Activated T-cell treated with anti-CD3 and anti-CD28 coated beads, Interleukin-2, amount 50 U/mL, for 48 hours (primary cell): Measurements from ENCODE around the gene ABHD2.
"Not testable (repeated sequence)": the region's sequence is repeated elsewhere in the genome, so short reads cannot be mapped to it uniquely, and the experiment has no call there.

ENCODE experiments used
- DNase-seq, 2 experiments: peaks; one replicate each; pipeline ENCODE4 v3.0.0-alpha.2; 2020

The ABHD2 gene

DNA sequence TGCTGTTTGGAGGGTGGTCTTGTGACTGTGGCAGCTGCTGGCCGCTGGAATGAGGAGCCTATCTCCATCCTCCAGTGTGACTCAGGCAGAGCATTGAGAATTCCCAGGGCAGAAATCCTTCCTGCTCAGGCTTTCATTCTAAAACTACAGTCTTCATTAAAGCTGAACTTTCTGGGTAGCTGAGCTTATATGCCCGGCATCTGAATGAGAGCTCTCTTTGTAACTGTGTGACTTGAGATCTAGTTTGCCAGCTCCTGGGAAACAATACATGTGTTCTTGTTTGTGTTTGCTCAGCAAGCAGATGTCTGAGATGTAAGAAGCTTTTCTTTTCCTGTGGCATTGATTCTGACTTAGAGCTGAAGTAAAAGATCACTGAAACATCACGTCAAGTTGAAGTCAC, 110.7 kb downstream of the ABHD2 start:
- no peak for DNase-seq

GRCh38 chr15:89199746-89200145, 111.5 kb downstream of the ABHD2 start:
- no peak for DNase-seq

DNA sequence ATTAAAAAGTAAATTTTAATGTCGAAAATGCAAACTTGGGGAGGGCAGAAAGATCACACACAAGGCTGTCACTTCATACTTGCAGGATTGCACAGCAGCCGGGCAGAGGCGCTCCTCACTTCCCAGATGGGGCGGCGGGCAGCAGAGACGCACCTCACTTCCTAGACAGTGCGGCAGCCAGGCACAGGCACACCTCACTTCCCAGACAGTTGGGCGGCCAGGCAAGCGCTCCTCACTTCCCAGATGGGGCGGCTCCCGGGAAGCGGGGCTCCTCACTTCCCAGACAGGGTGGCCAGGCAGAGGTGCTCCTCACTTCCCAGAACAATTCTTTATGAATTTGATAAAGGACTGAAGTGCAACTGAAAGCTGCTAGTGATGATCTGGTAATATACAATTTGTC, 111.9 kb downstream of the ABHD2 start:
- no peak for DNase-seq

DNA sequence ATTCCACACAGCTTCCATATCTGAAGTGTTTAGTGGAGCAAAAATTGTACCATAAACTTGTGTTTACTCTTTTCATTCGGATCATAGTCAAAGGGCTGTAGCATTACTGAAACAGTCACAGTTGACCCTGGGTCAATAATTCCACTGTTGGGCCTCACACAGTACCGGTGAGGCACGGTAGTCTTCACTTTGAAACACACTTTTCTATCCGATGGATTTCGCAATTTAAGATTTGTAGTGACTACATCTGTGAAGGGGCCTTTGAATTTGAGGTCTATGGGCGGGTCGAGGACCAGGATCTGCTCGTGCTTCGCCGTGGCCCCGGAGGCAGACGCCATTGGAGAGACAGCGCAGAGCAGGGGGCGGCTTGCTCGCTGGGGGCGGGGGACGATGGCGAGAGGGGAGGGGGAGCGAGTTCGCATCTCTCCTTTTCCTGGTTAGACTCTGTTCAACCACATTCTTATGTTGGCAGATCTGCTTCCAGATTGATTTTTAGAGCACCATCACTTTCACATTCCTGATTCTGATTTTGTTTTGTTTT, 113.3 kb downstream of the ABHD2 start:
- no peak for DNase-seq

- peak; percentile 59 to 60 for DNase-seq
Measured at GRCh38 chr15:89203705-89204273, 115.5 kb downstream of the ABHD2 start.

DNA sequence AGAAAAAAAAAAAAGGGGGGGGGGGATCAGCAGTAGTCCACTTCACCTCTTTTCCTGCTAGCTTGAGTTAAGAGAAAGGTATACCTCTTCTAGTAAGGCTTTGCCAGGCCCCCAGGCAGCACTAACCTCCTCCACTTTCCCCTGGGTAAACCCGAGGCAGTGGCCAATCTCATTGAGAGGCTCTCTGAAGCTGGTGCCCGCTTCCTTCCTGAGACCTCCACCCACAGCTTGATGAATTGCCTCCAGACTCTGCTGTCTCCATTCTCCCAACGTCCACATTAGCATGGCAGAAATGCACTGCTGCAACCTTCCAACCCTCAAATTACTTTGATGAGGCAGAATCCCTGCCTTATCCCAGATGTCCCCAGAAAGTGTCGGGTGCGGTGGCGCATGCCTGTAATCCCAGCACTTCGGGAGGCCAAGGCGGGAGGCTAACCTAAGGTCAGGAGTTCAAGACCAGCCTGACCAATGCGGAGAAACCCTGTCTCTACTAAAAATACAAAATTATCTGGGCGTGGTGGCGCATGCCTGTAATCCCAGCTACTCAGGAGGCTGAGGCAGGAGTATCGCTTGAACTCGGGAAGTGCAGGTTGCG, 117.8 kb downstream of the ABHD2 start:
- no peak for DNase-seq

GRCh38 chr15:89206908-89207331, 118.7 kb downstream of the ABHD2 start:
- DNase-seq, result peak; percentile 88

DNA sequence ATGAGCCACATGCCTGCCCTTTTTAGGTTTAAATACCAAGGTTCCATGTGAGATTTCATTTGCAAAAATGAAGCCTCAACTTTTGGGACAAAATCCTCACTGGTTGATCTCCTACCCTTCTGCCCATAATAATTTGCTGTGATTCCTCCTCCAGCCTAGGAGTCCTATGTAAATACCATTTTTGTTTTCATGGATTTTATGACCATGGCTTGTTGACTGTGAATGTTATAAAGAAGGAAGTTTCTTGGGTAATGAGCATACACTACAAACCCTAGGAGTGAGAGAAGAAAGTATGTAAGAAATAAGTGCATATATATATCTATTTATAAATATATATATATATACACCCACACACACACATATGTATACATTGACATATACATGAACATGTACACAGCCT, 120.0 kb downstream of the ABHD2 start:
- DNase-seq, result no peak

DNA sequence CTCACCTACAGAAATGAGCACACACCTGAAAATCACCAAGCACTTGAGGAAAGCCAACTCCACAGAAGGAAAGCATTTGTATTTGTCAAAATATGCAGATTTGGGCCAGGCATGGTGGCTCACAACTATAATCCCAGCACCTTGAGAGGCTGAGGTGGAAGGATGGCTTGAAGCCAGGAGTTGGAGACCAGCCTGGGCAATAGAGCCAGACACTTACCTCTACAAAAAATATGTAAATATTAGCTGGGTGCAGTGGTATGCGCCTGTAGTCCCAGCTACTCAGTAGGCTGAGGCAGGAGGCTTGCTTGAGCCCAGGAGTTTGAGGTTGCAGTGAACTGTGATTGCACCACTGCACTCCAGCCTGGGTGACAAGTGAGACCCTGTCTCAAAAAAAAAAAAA, 120.8 kb downstream of the ABHD2 start:
- DNase-seq, result no peak

DNA sequence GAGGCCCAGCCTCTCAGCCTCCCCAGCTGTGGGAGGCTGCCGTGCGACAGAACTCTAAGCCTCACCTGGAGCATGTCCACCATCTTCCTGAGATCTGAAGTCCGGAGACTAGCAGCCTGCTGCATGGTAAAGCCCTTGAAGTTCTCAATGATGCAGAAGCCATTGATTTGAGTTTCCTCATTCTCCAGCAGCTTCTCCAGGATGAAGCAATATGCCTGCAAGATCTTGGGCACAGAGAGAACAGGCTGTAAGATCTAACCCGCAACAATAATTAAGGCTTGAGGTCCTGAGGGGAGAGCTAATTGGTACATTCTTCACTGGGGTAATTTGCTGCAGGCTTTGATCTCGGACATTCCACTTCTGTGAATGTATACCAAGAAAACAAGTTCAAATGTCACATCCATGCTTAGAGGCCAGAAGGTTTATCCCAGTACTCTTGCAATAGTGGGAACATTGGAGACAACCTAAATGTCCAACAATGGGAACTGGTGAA, 123.5 kb downstream of the ABHD2 start:
- DNase-seq, result no peak

GRCh38 chr15:89215627-89216026, 127.4 kb downstream of the ABHD2 start:
- DNase-seq, result no peak

- no peak for DNase-seq
Measured at GRCh38 chr15:89217031-89217430, 128.8 kb downstream of the ABHD2 start.

DNA sequence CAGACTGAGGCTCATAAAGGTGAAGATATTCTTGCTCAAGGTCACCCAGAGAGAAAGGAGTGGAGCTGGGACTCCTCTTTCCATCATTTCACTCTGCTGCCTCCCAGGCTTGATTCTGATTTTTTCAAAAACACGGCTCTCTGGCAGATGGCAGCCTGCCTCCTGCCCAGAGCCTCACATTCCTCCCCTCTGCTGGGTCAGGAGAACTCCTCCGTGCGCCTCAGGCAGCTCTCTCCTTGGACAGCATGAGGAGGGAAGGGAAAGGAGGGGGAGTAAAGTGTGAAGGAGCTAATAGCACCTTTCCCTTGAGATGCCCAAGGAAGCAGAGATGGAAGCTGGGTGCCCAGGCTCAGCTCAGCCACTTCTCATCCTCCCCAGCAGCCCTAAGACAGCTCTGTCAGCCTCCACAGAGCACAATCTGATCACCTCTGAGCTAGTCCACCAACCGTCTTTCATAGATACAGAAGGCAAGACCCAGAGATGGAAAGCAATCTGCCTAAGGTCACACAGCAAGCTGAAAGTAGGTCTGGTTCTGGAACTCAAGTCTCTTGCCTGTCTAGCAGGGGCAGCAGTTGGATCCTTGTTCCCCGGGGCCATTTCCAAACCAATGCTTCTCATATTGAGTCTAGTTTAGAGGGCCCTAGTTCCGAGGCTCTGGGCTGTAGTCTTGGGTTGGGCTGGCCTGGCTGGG, 129.6 kb downstream of the ABHD2 start:
- no peak for DNase-seq

DNA sequence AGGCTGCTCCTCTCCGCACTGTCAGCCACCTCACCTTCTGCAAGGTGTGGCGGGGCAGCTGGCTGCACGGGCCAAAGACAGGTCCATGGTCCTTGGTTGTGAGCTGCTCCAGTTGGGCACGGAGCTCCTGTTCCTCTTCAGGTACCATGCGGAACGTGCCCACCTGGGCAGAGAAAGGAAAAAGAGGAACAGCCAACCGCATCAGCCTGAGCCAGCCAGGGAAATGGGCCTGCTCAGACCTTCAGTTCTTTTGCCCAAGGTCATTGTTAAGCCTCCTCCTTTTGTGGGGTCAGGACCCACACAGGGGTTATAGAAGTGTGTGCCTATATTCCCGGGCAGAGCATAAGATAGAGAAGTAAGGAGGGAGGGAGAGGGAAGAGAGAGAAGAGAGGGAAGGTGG, 130.3 kb downstream of the ABHD2 start:
- no peak for DNase-seq

- no peak for DNase-seq
Measured at GRCh38 chr15:89221543-89221942, 133.3 kb downstream of the ABHD2 start, which contains the start of gene RLBP1. RLBP1 (minus strand) TSS chr15:89221579; CDS start chr15:89218975, 2,604 bp downstream.

- no peak for DNase-seq
Measured at GRCh38 chr15:89225588-89225987, 137.3 kb downstream of the ABHD2 start.

DNA sequence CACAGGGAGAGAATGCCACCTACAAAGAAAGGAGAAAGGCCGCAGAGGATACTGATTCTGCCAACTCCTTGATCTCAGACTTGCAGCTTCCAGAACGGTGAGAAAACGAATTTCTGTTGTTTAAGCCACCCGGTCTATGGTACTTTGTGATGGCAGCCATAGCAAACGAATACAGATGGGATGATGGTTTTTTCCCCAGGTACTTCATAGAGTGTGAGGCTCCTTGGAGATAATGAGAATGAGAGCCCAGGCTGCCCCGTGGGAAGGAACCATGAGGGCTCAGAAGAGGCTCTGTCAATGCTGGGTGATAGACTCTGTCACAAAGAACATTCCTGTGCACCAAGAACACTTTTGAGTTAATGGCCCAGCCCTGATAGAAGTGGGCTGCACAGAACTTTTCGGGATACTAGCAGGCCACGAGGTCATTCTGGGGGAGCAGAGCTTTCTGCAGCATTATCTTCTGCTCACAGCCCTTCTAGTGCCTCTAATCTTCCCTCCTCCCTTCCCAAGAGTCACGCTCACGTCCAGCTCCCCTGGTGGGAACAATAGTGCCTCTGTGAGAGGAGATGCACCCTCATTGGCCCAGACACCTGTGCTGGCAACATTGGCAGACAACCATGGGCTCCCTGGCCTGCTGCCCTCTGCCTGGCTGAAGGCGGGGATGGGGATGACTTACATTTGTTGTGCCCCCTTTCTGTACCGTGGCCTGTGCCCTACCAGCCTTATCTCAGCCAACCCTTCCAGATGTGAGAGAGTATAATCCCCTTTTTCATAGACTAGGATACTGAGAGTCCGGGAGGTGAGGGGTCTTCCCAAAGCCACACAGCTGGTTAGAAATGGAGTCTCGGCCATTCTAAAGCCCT, 138.3 kb downstream of the ABHD2 start:
- no peak for DNase-seq

DNA sequence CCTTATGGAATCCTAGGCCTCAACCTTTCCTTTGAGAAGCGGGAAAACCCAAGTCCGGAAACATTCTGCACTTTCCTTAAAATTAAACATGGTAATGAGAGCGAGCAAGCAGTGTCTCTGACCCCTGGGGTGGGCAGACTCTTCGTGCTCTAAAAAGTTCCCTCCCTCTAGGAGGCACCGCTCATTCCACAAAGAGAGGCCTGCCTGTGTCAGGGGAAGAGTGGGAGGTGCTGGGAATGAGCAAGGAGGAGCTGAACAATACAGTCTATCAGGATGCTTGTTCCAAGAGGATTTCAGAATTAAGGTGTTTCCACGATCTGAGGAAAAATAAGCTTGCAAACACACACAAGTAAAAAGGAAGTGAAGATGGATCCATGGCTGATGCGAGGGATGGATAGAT, 139.2 kb downstream of the ABHD2 start:
- no peak for DNase-seq

GRCh38 chr15:89230277-89230676, 142.0 kb downstream of the ABHD2 start:
- no peak for DNase-seq

- no peak for DNase-seq
Measured at GRCh38 chr15:89231832-89232231, 143.6 kb downstream of the ABHD2 start.

- DNase-seq, result not testable (repeated sequence)
Measured at GRCh38 chr15:89239883-89240810, 151.9 kb downstream of the ABHD2 start.
